Endothelial cell of umbilical vein (primary cell): ENCODE results near the gene MFSD8. TPM values are rescaled to one million over a fixed set of nuclear protein-coding genes. Genes with fewer than 3 reads are reported as not detected.

Source experiments
- BruUV-seq: library from RNA; stranded (reverse); fragments of 400-500 nt; replicated peaks from 2 replicates; lab custom pipeline; 2021; lab: Mats Ljungman, UMichigan
- CTCF ChIA-PET: fragments of 300-600, 350-600 bp; sonication (Branson Sonifier 250); formaldehyde crosslinking; loops from one replicate; lab custom pipeline; 2021; ENCODE audit warnings: antibody characterized with exemption, inconsistent platforms; lab: Charles Lee
- POLR2A ChIA-PET: fragments of 300-600, 350-600 bp; sonication (Branson Sonifier 250); formaldehyde crosslinking; loops from one replicate; lab custom pipeline; 2021; ENCODE audit warnings: antibody characterized with exemption, inconsistent platforms; lab: Charles Lee
- DNase-seq: peaks from one replicate; pipeline ENCODE4 v3.0.0-alpha.2; 2011; ENCODE audit warnings: low read depth, low spot score
- FAIRE-seq: peaks from 2 replicates; lab custom pipeline; 2011; peaks lifted over from hg19 to GRCh38; lab: Jason Lieb, UNC
- H2AFZ ChIP-seq: 2 replicates; pipeline ENCODE4 v1.6.0; 2012; ENCODE audit warnings: low read depth, low read length, control low read depth, inconsistent platforms
- H3K27ac ChIP-seq: 2 replicates; pipeline ENCODE4 v1.5.1; 2011; ENCODE audit warnings: low read depth, mild to moderate bottlenecking, control low read depth, low read length, moderate library complexity; ENCODE audit not compliant: insufficient read depth
- H3K27me3 ChIP-seq, 2 experiments: 2 replicates each; pipeline versions ENCODE4 v1.6.0 to v1.6.1; 2011; ENCODE audit warnings: low read length in 2 of 2, mixed read lengths in 1 of 2; ENCODE audit not compliant: control insufficient read depth in 2 of 2, insufficient read depth in 2 of 2
- H3K36me3 ChIP-seq, 2 experiments: 2 replicates in 1 of 2; 3 replicates in 1 of 2; pipeline ENCODE4 v1.5.1; 2011; ENCODE audit warnings: low read length in 2 of 2, mild to moderate bottlenecking in 1 of 2, moderate library complexity in 1 of 2; ENCODE audit not compliant: control insufficient read depth in 2 of 2, insufficient read depth in 2 of 2; ENCODE audit errors: extremely low read depth in 1 of 2
- H3K4me1 ChIP-seq: 3 replicates; pipeline ENCODE4 v1.5.1; 2011; ENCODE audit warnings: mild to moderate bottlenecking, low read length; ENCODE audit not compliant: control insufficient read depth, insufficient read depth; ENCODE audit errors: extremely low read depth
- H3K4me2 ChIP-seq: 2 replicates; pipeline ENCODE4 v1.6.1; 2011; ENCODE audit warnings: low read length, control low read depth, mixed read lengths; ENCODE audit not compliant: insufficient read depth
- H3K4me3 ChIP-seq, 3 experiments: fragments of 200-600 bp in 1 of 3; sonication (generic), shearing (Covaris generic) in 1 of 3; replicated peaks in 1 of 3; 2 replicates each; pipeline ENCODE4 v1.5.1; 2011 to 2016; ENCODE audit warnings: control low read depth in 3 of 3, low read length in 3 of 3, mild to moderate bottlenecking in 2 of 3, inconsistent platforms in 1 of 3, low read depth in 1 of 3, moderate library complexity in 1 of 3; ENCODE audit not compliant: insufficient read depth in 1 of 3
- H3K79me2 ChIP-seq: 2 replicates; pipeline ENCODE4 v1.6.0; 2012; ENCODE audit warnings: low read length, inconsistent platforms; ENCODE audit not compliant: control insufficient read depth, insufficient read depth
- H3K9ac ChIP-seq: replicated peaks from 2 replicates; pipeline ENCODE3; 2011; ENCODE audit warnings: low read length, control low read depth; ENCODE audit not compliant: insufficient read depth; ENCODE audit errors: extremely low read depth
- H3K9me1 ChIP-seq: replicated peaks from 3 replicates; pipeline ENCODE4 v1.6.0; 2011; ENCODE audit warnings: mild to moderate bottlenecking, low read length; ENCODE audit not compliant: control insufficient read depth, insufficient read depth; ENCODE audit errors: extremely low read depth
- H3K9me3 ChIP-seq: replicated peaks from 2 replicates; pipeline ENCODE4 v1.5.1; 2012; ENCODE audit warnings: low read length, inconsistent platforms; ENCODE audit not compliant: control insufficient read depth, insufficient read depth
- H4K20me1 ChIP-seq: replicated peaks from 2 replicates; pipeline ENCODE3; 2011; ENCODE audit warnings: mild to moderate bottlenecking, low read length; ENCODE audit not compliant: control insufficient read depth, insufficient read depth; ENCODE audit errors: extremely low read depth
- EZH2 ChIP-seq: IDR thresholded peaks from 2 replicates; pipeline ENCODE4 v1.6.1; 2012; ENCODE audit warnings: borderline replicate concordance, low read depth, mild to moderate bottlenecking, moderate library complexity, low read length, inconsistent platforms; ENCODE audit not compliant: severe bottlenecking
- FOS ChIP-seq: IDR thresholded peaks from 2 replicates; pipeline ENCODE4 v1.6.1; 2011; ENCODE audit warnings: mild to moderate bottlenecking, low read length, moderate library complexity, borderline replicate concordance; ENCODE audit not compliant: insufficient read depth
- GATA2 ChIP-seq: IDR thresholded peaks from 2 replicates; pipeline ENCODE4 v1.7.0; 2011; ENCODE audit warnings: low read depth, mild to moderate bottlenecking, moderate library complexity, mixed read lengths, low read length; ENCODE audit not compliant: insufficient read length, insufficient read depth
- JUN ChIP-seq: IDR thresholded peaks from 2 replicates; pipeline ENCODE4 v1.6.1; 2011; ENCODE audit warnings: borderline replicate concordance, low read depth; ENCODE audit not compliant: insufficient read length, insufficient read depth
- MYC ChIP-seq: IDR thresholded peaks from one replicate; pipeline ENCODE4 v1.6.1; 2011; ENCODE audit warnings: mild to moderate bottlenecking, low read depth, low read length
- POLR2A ChIP-seq: IDR thresholded peaks from 2 replicates; pipeline ENCODE4 v1.6.1; 2012; ENCODE audit warnings: low read depth, mild to moderate bottlenecking, control low read depth, low read length
- POLR2AphosphoS5 ChIP-seq: IDR thresholded peaks from 2 replicates; pipeline ENCODE4 v1.6.1; 2012; ENCODE audit warnings: low read depth, mild to moderate bottlenecking, control low read depth, low read length, moderate library complexity; ENCODE audit not compliant: insufficient read depth
- dilution Hi-C: fragments of 300-500 bp; cut with MboI; formaldehyde crosslinking; loops from one replicate; pipeline ENCODE4 v1.15.0; 2019; ENCODE audit warnings: low sequenced_read_pairs; ENCODE audit not compliant: extremely low pct_ligation_motif_present
- intact Hi-C: fragments of 100-400 bp; cut with micrococcal nuclease; formaldehyde crosslinking; loops from one replicate; pipeline ENCODE4 v1.10.0; 2022
- polyA plus RNA-seq, 4 experiments: library from polyadenylated mRNA; depleted of rRNA in 3 of 4; stranded (reverse) in 3 of 4; unstranded in 1 of 4; fragments of >200 nt; gene quantifications; 2 replicates each; pipeline versions ENCODE4 v1.2.1 to v1.2.3, GENCODE V29; 2011 to 2012; ENCODE audit warnings: missing spikeins in 1 of 4
- total RNA-seq: library from RNA; stranded (reverse); gene quantifications from 2 replicates; pipeline ENCODE4 v1.2.3, GENCODE V29; 2021
- TF ChIP-seq, protein P1 (sequence below), 2 donors: IDR thresholded peaks; 1 replicate in 1 of 2; 2 replicates in 1 of 2; pipeline ENCODE4 v1.5.1; 2011; ENCODE audit warnings: low read length in 2 of 2, mild to moderate bottlenecking in 2 of 2, moderate library complexity in 2 of 2, control low read depth in 1 of 2, inconsistent platforms in 1 of 2, low read depth in 1 of 2; ENCODE audit not compliant: insufficient read depth in 1 of 2; ENCODE audit errors: extremely low read depth in 1 of 2

The MFSD8 gene
- total and polyA plus RNA-seq, 2 donors (not counting 3 experiments of a cell fraction or from before 2014, with no cell fraction given), result 11.5 to 19.4 TPM

DNA sequence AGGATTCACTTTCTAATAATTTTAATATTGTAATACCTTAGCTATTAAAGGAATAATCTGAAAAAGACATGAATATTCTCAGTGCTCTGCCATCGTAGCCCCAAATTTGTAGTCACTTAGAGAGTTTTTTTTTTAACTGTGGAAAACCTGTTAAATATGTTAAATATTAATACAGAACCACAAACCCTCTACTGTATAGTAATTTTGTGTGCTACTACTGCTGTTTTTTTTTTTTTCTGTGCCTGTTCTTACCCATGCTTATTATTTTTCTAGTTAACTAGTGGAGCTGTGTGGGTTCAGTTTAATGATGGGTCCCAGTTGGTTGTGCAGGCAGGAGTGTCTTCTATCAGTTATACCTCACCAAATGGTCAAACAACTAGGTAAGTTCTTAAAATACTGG lies 68.4 kb downstream of the MFSD8 start:
- Histone ChIP-seq H2AFZ (no peak overlapping the region), H3K27ac (no peak overlapping the region), H3K4me2 (no peak overlapping the region), H3K9me1 (no peaks in the 10 kb centered on the region), H3K4me1 (no peaks in the 10 kb centered on the region), H3K9me3 (no peaks in the 10 kb centered on the region), H3K27me3 (no peaks in the 10 kb centered on the region), H3K9ac (no peak overlapping the region), H4K20me1 (no peaks in the 10 kb centered on the region), H3K79me2 (no peaks in the 10 kb centered on the region), H3K4me3 (no peak overlapping the region), H3K36me3 (peaks cover 0 to 16% of the 10 kb centered on the region in 2 experiments)
- POLR2A ChIA-PET, result no interaction called here
- no peak for DNase-seq
- FAIRE-seq, result no peak
- no TSS peak for BruUV-seq
- intact Hi-C loops, result no loop called here
- dilution Hi-C loops, result no loop called here
- TF ChIP-seq POLR2AphosphoS5 (no peak), POLR2A (no peak), JUN (no peak), GATA2 (no peak), EZH2 (no peak), FOS (no peak), MYC (no peak)
- TF ChIP-seq, protein P1, sequence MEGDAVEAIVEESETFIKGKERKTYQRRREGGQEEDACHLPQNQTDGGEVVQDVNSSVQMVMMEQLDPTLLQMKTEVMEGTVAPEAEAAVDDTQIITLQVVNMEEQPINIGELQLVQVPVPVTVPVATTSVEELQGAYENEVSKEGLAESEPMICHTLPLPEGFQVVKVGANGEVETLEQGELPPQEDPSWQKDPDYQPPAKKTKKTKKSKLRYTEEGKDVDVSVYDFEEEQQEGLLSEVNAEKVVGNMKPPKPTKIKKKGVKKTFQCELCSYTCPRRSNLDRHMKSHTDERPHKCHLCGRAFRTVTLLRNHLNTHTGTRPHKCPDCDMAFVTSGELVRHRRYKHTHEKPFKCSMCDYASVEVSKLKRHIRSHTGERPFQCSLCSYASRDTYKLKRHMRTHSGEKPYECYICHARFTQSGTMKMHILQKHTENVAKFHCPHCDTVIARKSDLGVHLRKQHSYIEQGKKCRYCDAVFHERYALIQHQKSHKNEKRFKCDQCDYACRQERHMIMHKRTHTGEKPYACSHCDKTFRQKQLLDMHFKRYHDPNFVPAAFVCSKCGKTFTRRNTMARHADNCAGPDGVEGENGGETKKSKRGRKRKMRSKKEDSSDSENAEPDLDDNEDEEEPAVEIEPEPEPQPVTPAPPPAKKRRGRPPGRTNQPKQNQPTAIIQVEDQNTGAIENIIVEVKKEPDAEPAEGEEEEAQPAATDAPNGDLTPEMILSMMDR (IDR thresholded peaks at IDR 0.05; ENCODE audit: extremely low read depth in 1 of 2, insufficient read depth in 1 of 2, low read depth in 1 of 2, low read length in 2 of 2), result no peak
- CTCF ChIA-PET, result no interaction called here
